HG02588 (cell line): ENCODE data around the gene IRX2.

ENCODE experiments used
- ATAC-seq: cut with Tn5 transposase; IDR thresholded peaks from one replicate; pipeline ENCODE4 v1.9.1; 2021; ENCODE audit warnings: mild to moderate bottlenecking, moderate library complexity; ENCODE audit not compliant: unreplicated experiment

Gene IRX2

DNA sequence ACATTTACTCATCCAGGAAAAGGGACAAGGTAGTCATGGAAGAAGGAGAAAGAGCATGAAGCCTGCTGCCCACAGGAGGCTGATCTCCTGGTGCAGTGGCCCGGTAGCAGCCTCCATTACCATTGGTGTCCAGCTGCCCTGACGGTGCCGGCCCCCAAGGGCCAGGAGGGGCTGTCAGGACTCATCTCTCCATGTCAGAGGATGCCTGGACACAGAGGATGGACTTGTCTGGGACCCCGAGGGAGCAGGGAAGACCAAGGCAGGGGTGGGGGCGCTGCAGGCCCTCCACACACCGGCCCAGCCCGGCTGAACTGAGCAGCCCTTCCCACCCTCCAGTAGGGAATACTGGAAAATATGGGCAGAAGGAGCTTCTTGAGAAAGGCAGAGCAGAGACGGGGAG, 52.2 kb downstream of the IRX2 start:
- no peak for ATAC-seq

DNA sequence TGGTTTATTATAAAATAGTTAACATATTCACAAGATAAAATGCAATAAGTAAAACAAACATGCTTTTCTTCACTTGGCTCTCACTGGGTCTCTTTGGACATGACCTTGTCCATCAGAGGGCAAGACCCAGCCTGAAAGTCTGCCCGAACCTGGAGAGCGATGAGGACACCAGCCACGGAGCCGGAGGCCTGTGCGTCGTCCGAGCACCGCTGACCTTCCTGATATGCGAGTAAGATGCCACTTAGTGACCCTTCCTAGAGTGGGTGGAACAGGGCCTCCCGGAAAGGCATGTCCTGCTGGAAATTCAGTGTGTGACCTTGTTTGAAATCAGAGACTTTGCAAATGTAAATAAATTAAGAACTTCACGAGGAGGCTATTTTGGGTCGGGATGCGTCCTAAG, 52.9 kb downstream of the IRX2 start:
- no peak for ATAC-seq

DNA sequence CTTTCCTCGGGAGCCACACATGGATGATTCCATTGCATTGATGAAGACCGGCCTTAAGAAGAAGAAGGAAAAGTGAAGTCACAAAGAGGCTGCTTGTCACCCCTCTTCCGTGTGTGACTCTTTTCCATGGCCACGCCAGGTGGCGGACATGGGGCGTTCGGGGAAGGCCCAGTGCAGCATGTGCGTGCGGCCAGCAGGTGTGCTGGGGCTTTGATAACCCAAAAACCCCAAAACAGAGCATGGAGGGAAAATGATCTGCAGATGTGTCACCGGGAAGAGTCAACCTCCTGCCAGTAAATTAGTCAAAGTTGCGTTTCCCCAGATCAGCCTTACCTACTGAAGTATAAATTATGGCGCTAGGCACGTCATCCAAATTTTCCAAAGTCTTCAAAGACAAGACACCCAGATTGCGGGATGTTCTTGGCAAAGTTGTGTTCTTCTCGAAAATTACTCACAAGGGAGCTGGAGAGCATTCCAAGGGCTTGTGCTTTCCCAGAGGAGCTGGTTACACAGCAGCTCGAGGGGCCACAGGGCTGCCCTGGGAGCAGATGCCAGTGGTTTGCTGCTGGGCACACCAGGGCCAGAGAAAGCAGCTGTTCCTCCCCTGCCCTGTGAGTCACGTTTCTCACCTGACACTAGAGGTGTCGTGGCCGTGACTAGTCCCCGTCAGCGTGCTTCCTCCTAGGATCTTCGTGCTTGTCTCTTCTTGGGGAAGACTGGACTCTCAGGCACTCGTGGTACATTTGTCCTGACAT, 53.9 kb downstream of the IRX2 start:
- ATAC-seq = no peak

DNA sequence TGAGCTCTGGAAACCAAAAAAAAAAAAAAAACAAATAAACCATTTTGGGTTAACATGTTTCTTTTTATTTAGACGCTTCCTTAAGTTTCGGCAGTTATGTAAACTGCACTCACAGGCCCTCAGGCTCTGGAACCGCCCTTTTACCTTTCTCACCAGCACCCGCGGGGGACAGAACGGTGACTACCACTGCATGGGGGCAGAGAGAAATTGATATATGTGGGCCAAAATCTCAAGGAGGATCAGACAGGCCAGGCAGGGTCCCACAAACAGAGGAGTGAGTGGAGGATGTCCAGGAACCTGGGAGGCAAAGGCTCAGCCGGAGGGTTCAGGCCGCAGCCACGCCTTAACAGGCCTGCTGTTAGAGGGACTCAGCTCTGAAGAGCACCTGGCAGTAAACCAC, 54.4 kb downstream of the IRX2 start:
- no peak for ATAC-seq
